Measurements from ENCODE around the gene C16orf89. TPM values are rescaled to one million over a fixed set of nuclear protein-coding genes. Genes with fewer than 3 reads are reported as not detected.

The C16orf89 gene
- polyA plus RNA-seq, 4 donors, result 1.1 to 2.8 (median 2.5) TPM; not detected in 1

DNA sequence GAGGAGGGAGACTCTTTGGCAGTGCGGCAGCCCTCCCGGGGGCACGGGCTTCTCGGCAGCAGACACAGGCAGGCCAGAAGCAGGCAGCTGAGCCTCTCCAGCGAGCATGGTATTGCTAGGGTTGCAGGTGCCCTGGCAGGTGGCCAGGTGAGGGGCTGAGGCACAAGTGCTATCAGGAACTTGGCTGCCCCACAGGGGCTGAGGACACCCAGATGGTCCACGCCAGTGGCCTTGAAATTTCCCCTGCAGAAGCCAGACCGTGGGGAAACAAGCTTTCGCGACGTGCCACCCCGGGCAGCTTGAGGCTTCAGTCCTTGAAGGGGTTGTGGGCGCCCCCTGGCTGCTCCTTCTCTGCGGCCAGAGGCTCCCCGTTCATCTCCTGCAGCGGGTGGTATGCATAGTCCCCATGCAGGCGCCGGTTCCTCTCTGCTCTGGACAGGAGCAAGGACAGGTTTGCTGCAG is 40.6 kb downstream of the C16orf89 start:
- H3K36me3 ChIP-seq (ENCODE audit: control insufficient read depth in 3 of 3, insufficient read depth in 2 of 3, low read depth in 1 of 3, low read length in 3 of 3), result peaks cover 2 to 50% (median 8%) of the 10 kb centered on the region in 3 donors
- H3K27me3 ChIP-seq (ENCODE audit: control insufficient read depth in 3 of 3, insufficient read depth in 3 of 3, low read length in 3 of 3), result no peaks in the 10 kb centered on the region
- WGBS, 3 donors, result 20 to 40% (median 35%) methylated on average over 12 to 17 of the region's 17 CpGs
- FAIRE-seq (no peak), DNase-seq (peak; percentile 26 to 34)
- H3K4me1 ChIP-seq (ENCODE audit: control insufficient read depth in 3 of 3, insufficient read depth in 2 of 3, low read depth in 1 of 3, low read length in 2 of 3), result no peaks in the 10 kb centered on the region
- no peak overlapping the region for H3K4me3 ChIP-seq (ENCODE audit: low read depth in 1 of 3, low read length in 3 of 3)
- H3K9me3 ChIP-seq (ENCODE audit: control insufficient read depth in 2 of 2, insufficient read depth in 1 of 2, low read depth in 1 of 2, low read length in 1 of 2), result no peaks in the 10 kb centered on the region
- no peak overlapping the region for H3K27ac ChIP-seq (ENCODE audit: low read depth in 1 of 3, low read length in 2 of 3)

DNA sequence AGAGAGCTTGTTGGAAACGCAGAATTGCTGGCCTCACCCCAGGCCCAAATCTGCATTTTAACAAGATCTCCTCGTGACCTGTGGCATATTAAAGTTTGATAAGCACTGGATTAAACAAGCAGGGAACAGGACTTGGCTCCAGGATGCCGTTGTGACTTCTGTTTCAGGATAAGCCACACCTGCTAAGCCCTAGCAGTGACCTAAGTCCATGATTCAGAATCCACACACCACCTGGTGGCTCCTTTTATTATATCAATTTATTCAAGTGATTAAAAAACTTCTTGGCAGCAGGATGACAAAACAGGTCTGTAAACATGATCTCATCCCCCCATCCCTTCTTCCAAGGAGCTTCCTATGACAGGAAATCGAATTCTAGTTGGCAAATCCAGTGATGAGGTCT is 41.1 kb downstream of the C16orf89 start:
- Histone ChIP-seq H3K4me3 (ENCODE audit: low read depth in 1 of 3, low read length in 3 of 3) (no peak overlapping the region), H3K4me1 (ENCODE audit: control insufficient read depth in 3 of 3, insufficient read depth in 2 of 3, low read depth in 1 of 3, low read length in 2 of 3) (no peaks in the 10 kb centered on the region), H3K27me3 (ENCODE audit: control insufficient read depth in 3 of 3, insufficient read depth in 3 of 3, low read length in 3 of 3) (no peaks in the 10 kb centered on the region), H3K27ac (ENCODE audit: low read depth in 1 of 3, low read length in 2 of 3) (no peak overlapping the region), H3K36me3 (ENCODE audit: control insufficient read depth in 3 of 3, insufficient read depth in 2 of 3, low read depth in 1 of 3, low read length in 3 of 3) (peaks cover 2 to 44% (median 8%) of the 10 kb centered on the region in 3 donors), H3K9me3 (ENCODE audit: control insufficient read depth in 2 of 2, insufficient read depth in 1 of 2, low read depth in 1 of 2, low read length in 1 of 2) (no peaks in the 10 kb centered on the region)
- 8 to 45% (median 25%) methylated on average over 4 of the region's 4 CpGs for WGBS, 3 donors
- DNase-seq, result peak; percentile 19 to 89
- no peak for FAIRE-seq

DNA sequence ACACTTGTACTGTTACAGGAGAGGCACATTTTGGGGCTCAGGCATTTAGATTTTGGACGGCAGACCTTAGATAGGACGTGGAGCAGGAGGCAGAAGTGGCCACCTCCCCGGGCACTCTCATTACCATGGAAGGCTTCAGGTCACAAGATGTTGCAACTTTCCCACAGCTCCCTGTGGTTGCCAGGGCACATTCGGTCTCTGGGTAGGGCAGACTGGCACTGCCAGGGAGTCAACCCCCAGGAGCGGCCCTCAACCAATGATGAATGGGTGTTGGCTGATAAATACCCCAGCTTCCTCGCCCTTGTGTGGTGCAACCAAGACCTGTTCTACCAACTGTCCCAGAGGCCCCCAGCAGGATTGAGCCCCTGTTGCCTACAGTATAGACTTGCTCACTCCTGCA is 43.2 kb downstream of the C16orf89 start:
- H3K36me3 ChIP-seq (ENCODE audit: control insufficient read depth in 3 of 3, insufficient read depth in 2 of 3, low read depth in 1 of 3, low read length in 3 of 3), result peaks cover 2 to 24% (median 4%) of the 10 kb centered on the region in 3 donors
- no peak for DNase-seq
- H3K27me3 ChIP-seq (ENCODE audit: control insufficient read depth in 3 of 3, insufficient read depth in 3 of 3, low read length in 3 of 3), result no peaks in the 10 kb centered on the region
- 79 to 87% (median 82%) methylated on average over 6 of the region's 6 CpGs for WGBS, 3 donors
- no peak overlapping the region for H3K4me3 ChIP-seq (ENCODE audit: low read depth in 1 of 3, low read length in 3 of 3)
- no peaks in the 10 kb centered on the region for H3K9me3 ChIP-seq (ENCODE audit: control insufficient read depth in 2 of 2, insufficient read depth in 1 of 2, low read depth in 1 of 2, low read length in 1 of 2)
- H3K4me1 ChIP-seq (ENCODE audit: control insufficient read depth in 3 of 3, insufficient read depth in 2 of 3, low read depth in 1 of 3, low read length in 2 of 3), result no peaks in the 10 kb centered on the region
- no peak for FAIRE-seq
- H3K27ac ChIP-seq (ENCODE audit: low read depth in 1 of 3, low read length in 2 of 3), result no peak overlapping the region

DNA sequence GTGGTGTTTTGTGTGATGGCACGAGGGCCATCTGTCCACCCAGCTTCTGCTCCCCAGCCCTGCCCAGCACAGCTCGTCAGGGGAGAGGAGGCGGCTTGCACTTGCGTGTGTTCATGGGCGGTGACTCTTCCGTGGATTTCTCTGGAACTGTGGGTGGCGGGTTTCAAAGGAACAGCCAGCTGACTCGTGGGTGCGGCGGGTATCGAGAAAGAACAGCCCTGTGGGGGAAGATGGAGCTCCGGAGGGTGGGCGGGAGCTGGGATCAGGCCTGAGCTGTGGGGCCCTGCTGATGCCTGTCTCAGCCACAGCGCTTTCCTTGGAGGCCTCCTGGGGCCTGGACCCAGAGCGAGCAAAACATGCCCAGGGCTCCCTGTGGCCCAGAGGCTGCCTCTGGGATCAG is 45.2 kb downstream of the C16orf89 start:
- Histone ChIP-seq H3K4me3 (ENCODE audit: low read depth in 1 of 3, low read length in 3 of 3) (no peak overlapping the region), H3K27ac (ENCODE audit: low read depth in 1 of 3, low read length in 2 of 3) (no peak overlapping the region), H3K4me1 (ENCODE audit: control insufficient read depth in 3 of 3, insufficient read depth in 2 of 3, low read depth in 1 of 3, low read length in 2 of 3) (no peaks in the 10 kb centered on the region), H3K9me3 (ENCODE audit: control insufficient read depth in 2 of 2, insufficient read depth in 1 of 2, low read depth in 1 of 2, low read length in 1 of 2) (no peaks in the 10 kb centered on the region), H3K36me3 (ENCODE audit: control insufficient read depth in 3 of 3, insufficient read depth in 2 of 3, low read depth in 1 of 3, low read length in 3 of 3) (peaks cover 0 to 10% (median 0%) of the 10 kb centered on the region in 3 donors), H3K27me3 (ENCODE audit: control insufficient read depth in 3 of 3, insufficient read depth in 3 of 3, low read length in 3 of 3) (no peaks in the 10 kb centered on the region)
- FAIRE-seq (no peak), DNase-seq (no peak)
- 74 to 78% (median 76%) methylated on average over 12 to 15 of the region's 15 CpGs for WGBS, 3 donors

DNA sequence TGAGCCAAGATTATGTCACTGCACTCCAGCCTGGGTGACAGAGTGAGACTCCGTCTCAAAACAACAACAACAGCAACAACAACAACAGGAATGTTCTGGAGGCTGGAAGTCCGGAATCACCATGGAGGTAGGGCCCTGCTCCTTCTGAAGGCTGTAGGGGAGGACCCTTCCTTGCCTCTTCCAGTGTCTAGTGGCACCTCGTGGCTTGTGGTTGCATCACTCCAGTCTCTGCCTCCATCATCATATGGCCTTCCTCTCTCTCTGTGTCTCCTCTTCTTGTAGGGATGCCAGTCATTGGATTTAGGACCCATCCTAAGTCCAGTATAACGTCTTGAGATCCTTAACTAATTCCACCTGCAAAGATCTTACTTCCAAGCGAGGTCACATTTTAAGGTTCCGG is 46.0 kb downstream of the C16orf89 start:
- Histone ChIP-seq H3K9me3 (ENCODE audit: control insufficient read depth in 2 of 2, insufficient read depth in 1 of 2, low read depth in 1 of 2, low read length in 1 of 2) (no peaks in the 10 kb centered on the region), H3K27ac (ENCODE audit: low read depth in 1 of 3, low read length in 2 of 3) (no peak overlapping the region), H3K4me3 (ENCODE audit: low read depth in 1 of 3, low read length in 3 of 3) (no peak overlapping the region), H3K27me3 (ENCODE audit: control insufficient read depth in 3 of 3, insufficient read depth in 3 of 3, low read length in 3 of 3) (no peaks in the 10 kb centered on the region), H3K36me3 (ENCODE audit: control insufficient read depth in 3 of 3, insufficient read depth in 2 of 3, low read depth in 1 of 3, low read length in 3 of 3) (peaks cover 0 to 3% (median 0%) of the 10 kb centered on the region in 3 donors), H3K4me1 (ENCODE audit: control insufficient read depth in 3 of 3, insufficient read depth in 2 of 3, low read depth in 1 of 3, low read length in 2 of 3) (no peaks in the 10 kb centered on the region)
- DNase-seq (no peak), FAIRE-seq (no peak)
- 68 to 79% (median 72%) methylated on average over 6 of the region's 6 CpGs for WGBS, 3 donors

DNA sequence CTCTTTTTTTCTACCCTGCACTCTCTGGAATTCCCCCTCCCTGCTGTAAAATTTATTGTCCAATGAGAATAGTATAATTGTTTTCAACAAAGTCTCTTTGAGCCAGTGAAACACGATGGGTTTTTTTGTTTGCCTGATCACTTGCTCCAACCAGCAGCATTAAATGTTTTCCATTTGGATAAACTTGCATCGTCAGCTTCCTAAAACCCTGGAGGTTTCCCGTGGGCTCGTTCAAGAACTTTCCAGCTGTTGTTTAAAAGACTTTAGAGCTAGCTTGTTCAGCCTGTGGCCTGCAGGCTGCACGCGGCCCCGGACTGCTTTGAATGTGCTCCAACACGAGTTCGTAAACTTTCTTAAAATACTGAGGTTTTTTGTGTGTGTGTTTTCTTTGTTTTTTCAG is 47.0 kb downstream of the C16orf89 start:
- H3K36me3 ChIP-seq (ENCODE audit: control insufficient read depth in 3 of 3, insufficient read depth in 2 of 3, low read depth in 1 of 3, low read length in 3 of 3), result no peaks in the 10 kb centered on the region
- H3K27ac ChIP-seq (ENCODE audit: low read depth in 1 of 3, low read length in 2 of 3), result no peak overlapping the region
- DNase-seq (no peak), FAIRE-seq (no peak)
- no peaks in the 10 kb centered on the region for H3K9me3 ChIP-seq (ENCODE audit: control insufficient read depth in 2 of 2, insufficient read depth in 1 of 2, low read depth in 1 of 2, low read length in 1 of 2)
- WGBS, 3 donors, result 46 to 54% (median 48%) methylated on average over 9 of the region's 9 CpGs
- H3K27me3 ChIP-seq (ENCODE audit: control insufficient read depth in 3 of 3, insufficient read depth in 3 of 3, low read length in 3 of 3), result no peaks in the 10 kb centered on the region
- H3K4me3 ChIP-seq (ENCODE audit: low read depth in 1 of 3, low read length in 3 of 3), result no peak overlapping the region
- no peaks in the 10 kb centered on the region for H3K4me1 ChIP-seq (ENCODE audit: control insufficient read depth in 3 of 3, insufficient read depth in 2 of 3, low read depth in 1 of 3, low read length in 2 of 3)

DNA sequence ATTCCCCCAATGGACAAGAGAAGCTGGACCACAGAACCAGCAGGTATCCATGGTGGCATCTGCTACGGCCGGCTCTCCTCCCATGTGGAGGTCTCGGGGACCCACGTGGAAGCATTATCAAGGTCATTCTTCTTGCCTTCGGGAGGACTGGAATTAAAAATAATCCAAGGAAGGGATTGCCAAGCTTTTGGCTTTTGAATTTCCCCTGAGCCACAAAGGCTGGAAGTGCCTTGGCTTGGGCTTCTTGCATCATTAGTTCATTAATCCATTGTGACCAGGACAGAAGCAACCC is 48.1 kb downstream of the C16orf89 start:
- no peak for DNase-seq
- Histone ChIP-seq H3K36me3 (ENCODE audit: control insufficient read depth in 3 of 3, insufficient read depth in 2 of 3, low read depth in 1 of 3, low read length in 3 of 3) (no peaks in the 10 kb centered on the region), H3K27me3 (ENCODE audit: control insufficient read depth in 3 of 3, insufficient read depth in 3 of 3, low read length in 3 of 3) (no peaks in the 10 kb centered on the region), H3K4me1 (ENCODE audit: control insufficient read depth in 3 of 3, insufficient read depth in 2 of 3, low read depth in 1 of 3, low read length in 2 of 3) (no peaks in the 10 kb centered on the region), H3K9me3 (ENCODE audit: control insufficient read depth in 2 of 2, insufficient read depth in 1 of 2, low read depth in 1 of 2, low read length in 1 of 2) (no peaks in the 10 kb centered on the region), H3K4me3 (ENCODE audit: low read depth in 1 of 3, low read length in 3 of 3) (no peak overlapping the region), H3K27ac (ENCODE audit: low read depth in 1 of 3, low read length in 2 of 3) (no peak overlapping the region)
- WGBS, 3 donors, result 90 to 91% (median 91%) methylated on average over 5 of the region's 5 CpGs
- no peak for FAIRE-seq

DNA sequence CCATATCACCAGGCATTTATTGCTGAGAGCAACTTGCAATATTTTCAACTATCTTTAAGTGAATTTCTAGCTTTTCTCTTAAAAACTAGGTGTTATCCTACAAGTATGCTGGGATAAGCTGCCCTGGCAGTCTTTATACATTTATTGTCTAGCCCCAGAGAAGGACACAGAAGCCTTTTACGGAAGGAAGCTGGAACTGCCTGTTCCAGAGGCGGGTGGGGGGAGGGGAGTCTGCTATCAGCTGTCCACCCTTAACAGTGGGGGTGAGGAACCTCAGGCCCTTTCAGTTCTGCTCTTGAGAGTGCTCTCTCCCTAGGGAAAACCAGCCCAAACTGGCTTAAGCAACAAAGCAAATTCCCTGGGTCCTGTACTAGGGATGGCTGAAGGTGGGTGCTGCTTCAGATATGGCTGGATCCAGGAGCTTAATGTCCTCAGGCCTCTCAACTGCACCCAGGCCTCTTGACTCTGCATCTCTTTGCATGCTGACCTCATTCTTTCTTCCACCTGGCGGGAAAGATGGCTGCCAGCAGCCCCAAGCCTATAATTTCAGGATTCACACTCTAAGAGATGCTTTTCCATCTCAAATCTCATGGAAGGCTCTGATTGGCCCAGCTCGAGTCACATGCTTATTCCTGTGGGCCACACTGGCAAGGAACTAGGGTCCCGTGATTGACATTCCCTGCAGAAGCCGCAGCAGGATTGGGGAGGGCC is 48.6 kb downstream of the C16orf89 start:
- Histone ChIP-seq H3K36me3 (ENCODE audit: control insufficient read depth in 3 of 3, insufficient read depth in 2 of 3, low read depth in 1 of 3, low read length in 3 of 3) (no peaks in the 10 kb centered on the region), H3K27me3 (ENCODE audit: control insufficient read depth in 3 of 3, insufficient read depth in 3 of 3, low read length in 3 of 3) (no peaks in the 10 kb centered on the region), H3K27ac (ENCODE audit: low read depth in 1 of 3, low read length in 2 of 3) (no peak overlapping the region), H3K4me3 (ENCODE audit: low read depth in 1 of 3, low read length in 3 of 3) (no peak overlapping the region), H3K9me3 (ENCODE audit: control insufficient read depth in 2 of 2, insufficient read depth in 1 of 2, low read depth in 1 of 2, low read length in 1 of 2) (no peaks in the 10 kb centered on the region), H3K4me1 (ENCODE audit: control insufficient read depth in 3 of 3, insufficient read depth in 2 of 3, low read depth in 1 of 3, low read length in 2 of 3) (no peaks in the 10 kb centered on the region)
- WGBS, 3 donors, result 63 to 81% (median 72%) methylated on average over 6 of the region's 6 CpGs
- FAIRE-seq, result no peak
- DNase-seq, result no peak

DNA sequence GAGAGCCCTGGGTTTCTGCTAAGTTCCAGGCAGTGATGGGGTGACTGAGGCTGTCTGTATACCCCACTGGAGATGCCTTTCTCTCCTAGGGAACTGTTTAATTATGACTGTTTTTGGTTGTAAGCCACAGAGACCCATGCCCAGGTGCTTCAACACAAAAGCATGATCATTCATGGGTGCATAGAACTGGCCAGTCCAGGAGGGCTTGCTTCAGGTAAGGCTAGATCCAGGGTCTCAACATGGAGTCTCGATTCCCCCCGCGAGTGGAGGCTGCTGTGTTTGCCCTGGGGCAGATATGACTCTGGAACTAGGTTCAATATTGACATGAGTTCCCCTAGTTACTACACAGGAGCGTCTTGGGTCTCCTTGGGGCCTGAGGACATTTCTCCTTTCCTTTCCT is 49.9 kb downstream of the C16orf89 start:
- FAIRE-seq (no peak), DNase-seq (no peak)
- Histone ChIP-seq H3K36me3 (ENCODE audit: control insufficient read depth in 3 of 3, insufficient read depth in 2 of 3, low read depth in 1 of 3, low read length in 3 of 3) (no peaks in the 10 kb centered on the region), H3K4me1 (ENCODE audit: control insufficient read depth in 3 of 3, insufficient read depth in 2 of 3, low read depth in 1 of 3, low read length in 2 of 3) (no peaks in the 10 kb centered on the region), H3K27me3 (ENCODE audit: control insufficient read depth in 3 of 3, insufficient read depth in 3 of 3, low read length in 3 of 3) (no peaks in the 10 kb centered on the region), H3K9me3 (ENCODE audit: control insufficient read depth in 2 of 2, insufficient read depth in 1 of 2, low read depth in 1 of 2, low read length in 1 of 2) (no peaks in the 10 kb centered on the region), H3K27ac (ENCODE audit: low read depth in 1 of 3, low read length in 2 of 3) (no peak overlapping the region), H3K4me3 (ENCODE audit: low read depth in 1 of 3, low read length in 3 of 3) (no peak overlapping the region)
- 87 to 90% (median 88%) methylated on average over 4 of the region's 4 CpGs for WGBS, 3 donors
